GM19463 (cell line): ENCODE data around the gene TUBGCP6.
"Not testable (repeated sequence)": the region's sequence is repeated elsewhere in the genome, so short reads cannot be mapped to it uniquely, and the experiment has no call there.

Experiments
- ATAC-seq: cut with Tn5 transposase; IDR thresholded peaks from one replicate; pipeline ENCODE4 v1.9.1; 2021; ENCODE audit warnings: mild to moderate bottlenecking, moderate library complexity; ENCODE audit not compliant: unreplicated experiment

The TUBGCP6 gene

DNA sequence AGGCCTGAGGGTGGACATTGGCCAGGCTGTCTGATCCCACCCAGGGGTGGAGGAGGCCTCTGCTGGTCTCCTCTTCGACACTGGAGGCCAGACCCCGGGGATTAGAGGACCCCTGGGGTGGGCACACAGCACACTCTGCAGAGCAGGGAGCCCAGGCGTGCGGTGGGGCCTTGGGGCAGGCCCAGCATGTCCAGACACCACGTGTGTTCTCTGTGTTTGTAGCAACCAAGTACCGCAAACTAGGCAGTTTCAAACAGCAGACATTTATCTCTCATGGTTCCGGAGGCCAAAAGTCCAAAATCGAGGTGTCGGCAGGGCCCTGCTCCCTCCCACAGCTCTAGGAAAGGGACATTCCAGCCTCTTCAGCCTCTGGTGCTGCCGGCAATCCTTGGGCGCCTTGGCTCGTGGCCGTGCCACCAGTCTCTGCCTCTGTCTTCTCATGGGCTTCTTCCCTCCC lies 72.8 kb downstream of the TUBGCP6 start:
- no peak for ATAC-seq

- ATAC-seq, result no peak
These were observed 73.4 kb downstream of the TUBGCP6 start for GRCh38 chr22:50171319-50171964.

DNA sequence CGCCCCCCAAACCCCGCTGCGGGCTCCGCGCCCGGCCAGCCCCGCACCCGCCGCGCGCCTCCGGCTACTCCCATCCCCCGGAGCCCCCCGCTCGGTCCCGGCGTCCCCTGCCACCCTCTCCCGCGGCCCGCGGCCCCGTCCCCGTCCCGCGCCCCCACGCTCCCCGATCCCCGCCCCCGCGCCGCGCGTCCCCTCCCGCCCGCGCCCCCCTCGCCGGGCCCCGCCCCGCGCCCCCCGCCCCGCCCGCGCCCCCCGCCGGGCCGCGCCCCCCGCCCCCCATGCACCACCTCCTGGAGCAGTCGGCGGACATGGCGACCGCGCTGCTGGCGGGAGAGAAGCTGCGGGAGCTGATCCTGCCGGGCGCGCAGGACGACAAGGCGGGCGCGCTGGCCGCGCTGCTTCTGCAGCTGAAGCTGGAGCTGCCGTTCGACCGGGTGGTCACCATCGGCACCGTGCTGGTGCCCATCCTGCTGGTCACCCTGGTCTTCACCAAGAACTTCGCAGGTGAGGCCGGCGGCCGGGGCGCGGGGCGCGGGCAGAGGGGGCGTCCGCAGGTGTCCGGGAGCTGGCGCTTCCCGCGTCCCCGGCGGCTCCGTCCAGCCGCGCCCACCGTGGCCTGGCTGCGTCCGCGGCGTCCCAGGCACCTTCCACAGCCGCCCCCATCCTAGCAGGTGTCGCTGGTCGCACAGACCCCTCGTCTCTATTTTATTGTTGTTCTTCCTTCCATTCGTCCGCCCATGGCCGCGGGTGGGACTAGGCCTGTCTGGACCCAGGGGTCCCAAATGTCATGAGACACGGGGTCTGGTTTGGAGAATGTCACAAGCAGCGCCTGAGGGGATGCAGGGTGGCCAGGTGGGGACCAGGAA lies 74.1 kb downstream of the TUBGCP6 start, which contains the start of gene PANX2:
Gene PANX2, plus strand, starts transcription at position 279 of the 866 bp plus-strand sequence. Its CDS starts 0 bp downstream, at position 279.
- no peak for ATAC-seq

GRCh38 chr22:50169774-50170341 lies 75.0 kb downstream of the TUBGCP6 start:
- no peak for ATAC-seq

GRCh38 chr22:50169181-50169759 lies 75.6 kb downstream of the TUBGCP6 start:
- no peak for ATAC-seq

- ATAC-seq, result not testable (repeated sequence)
These were observed 76.2 kb downstream of the TUBGCP6 start for GRCh38 chr22:50168490-50169180.

DNA sequence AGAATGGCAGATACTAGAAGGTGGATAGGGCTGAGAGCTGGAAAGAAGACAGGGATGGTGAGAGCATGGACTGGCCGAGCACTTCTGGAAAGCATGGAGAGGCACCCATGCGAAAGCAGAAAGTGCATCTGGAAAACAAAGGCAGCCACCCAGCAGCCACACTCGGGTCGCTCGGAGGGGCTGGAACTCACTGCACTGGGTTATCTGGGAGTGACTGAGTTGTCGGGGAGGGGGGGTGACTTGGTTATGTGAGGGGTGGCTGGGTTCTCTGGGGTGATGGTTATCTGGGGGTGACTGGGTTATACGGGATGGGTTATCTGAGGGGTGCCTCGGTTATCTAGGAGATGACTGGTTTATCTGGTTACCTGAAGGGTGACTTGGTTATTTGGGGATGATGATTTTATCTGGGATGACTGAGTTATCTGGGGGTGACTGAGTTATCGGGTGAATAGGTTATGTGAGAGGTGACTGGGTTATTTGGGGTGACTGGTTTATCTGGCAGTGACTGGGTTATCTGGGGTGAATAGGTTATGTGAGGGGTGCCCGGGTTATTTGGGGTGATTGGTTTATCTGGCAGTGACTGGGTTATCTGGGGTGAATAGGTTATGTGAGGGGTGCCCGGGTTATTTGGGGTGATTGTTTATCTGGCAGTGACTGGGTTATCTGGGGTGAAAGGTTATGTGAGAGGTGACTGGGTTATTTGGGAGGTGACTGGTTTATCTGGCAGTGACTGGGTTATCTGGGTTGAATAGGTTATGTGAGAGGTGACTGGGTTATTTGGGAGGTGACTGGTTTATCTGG lies 76.9 kb downstream of the TUBGCP6 start:
- ATAC-seq, result no peak
